Endodermal cell (in vitro differentiated cells): Measurements from ENCODE around the gene POR. TPM values are rescaled to one million over a fixed set of nuclear protein-coding genes. Genes with fewer than 3 reads are reported as not detected.
A peak's percentile ranks its signal among the peaks of the same experiment; 100 is the strongest.

ENCODE experiments used
- DNase-seq: peaks from one replicate; pipeline ENCODE4 v3.0.0-alpha.2; 2017
- H3K27ac ChIP-seq: 2 replicates; pipeline ENCODE4 v1.5.1; 2013; ENCODE audit warnings: mild to moderate bottlenecking, low read depth, low read length, moderate library complexity
- H3K27me3 ChIP-seq: 2 replicates; pipeline ENCODE4 v1.6.1; 2013; ENCODE audit warnings: mild to moderate bottlenecking, low read length, moderate library complexity; ENCODE audit not compliant: insufficient read depth, control insufficient read depth, poor library complexity, severe bottlenecking
- H3K36me3 ChIP-seq: 2 replicates; pipeline ENCODE4 v1.7.0; 2013; ENCODE audit warnings: mild to moderate bottlenecking, low read length, moderate library complexity; ENCODE audit not compliant: control insufficient read depth, insufficient read depth
- H3K4me1 ChIP-seq: one replicate; pipeline ENCODE4 v1.7.0; 2013; ENCODE audit warnings: low read length; ENCODE audit not compliant: control insufficient read depth, insufficient read depth
- H3K4me3 ChIP-seq: 2 replicates; pipeline ENCODE4 v1.5.1; 2013; ENCODE audit warnings: mild to moderate bottlenecking, low read length, moderate library complexity
- H3K9ac ChIP-seq: 2 replicates; pipeline ENCODE4 v1.6.1; 2013; ENCODE audit warnings: mild to moderate bottlenecking, low read length, moderate library complexity; ENCODE audit not compliant: poor library complexity, severe bottlenecking; ENCODE audit errors: extremely low read depth
- H3K9me3 ChIP-seq: 2 replicates; pipeline ENCODE4 v1.6.1; 2013; ENCODE audit warnings: mild to moderate bottlenecking, low read length, moderate library complexity; ENCODE audit not compliant: control insufficient read depth
- H3K27ac Mint-ChIP-seq: 2 replicates; pipeline ENCODE4 v1.8.0; 2020; ENCODE audit warnings: mixed read lengths
- H3K27me3 Mint-ChIP-seq: 2 replicates; pipeline ENCODE4 v1.8.0; 2021; ENCODE audit warnings: mild to moderate bottlenecking, mixed read lengths; ENCODE audit not compliant: insufficient read depth
- H3K36me3 Mint-ChIP-seq: 2 replicates; pipeline ENCODE4 v1.8.0; 2020; ENCODE audit warnings: low read depth, mixed read lengths
- H3K4me1 Mint-ChIP-seq: 2 replicates; pipeline ENCODE4 v1.8.0; 2020; ENCODE audit warnings: mixed read lengths
- H3K4me3 Mint-ChIP-seq: 2 replicates; pipeline ENCODE4 v1.8.0; 2020; ENCODE audit warnings: mild to moderate bottlenecking, moderate library complexity, mixed read lengths
- H3K9me3 Mint-ChIP-seq: 2 replicates; pipeline ENCODE4 v1.8.0; 2020; ENCODE audit warnings: mild to moderate bottlenecking, mixed read lengths
- WGBS, 2 experiments: methylation state at CpG; one replicate each; pipeline versions ENCODE4 v1.1.5 to v1.1.7; 2013; ENCODE audit warnings: missing lambda C conversion rate in 2 of 2, mixed read lengths in 1 of 2; ENCODE audit not compliant: insufficient coverage in 1 of 2, insufficient read length in 1 of 2; 5-methylcytosine and 5-hydroxymethylcytosine counted together
- total RNA-seq, 2 donors: library from RNA; stranded (reverse); fragmentation: NEBNext Ultra II Directional in 1 of 2; extraction: Animal tissue kit (Norgen Biotek cat#: 25700) in 1 of 2; gene quantifications; 2 replicates in 1 of 2; 3 replicates in 1 of 2; pipeline ENCODE4 v1.2.1, GENCODE V29; 2021
- TF ChIP-seq, protein P1 (sequence below): fragments of 200-600 bp; sonication (generic); conservative IDR thresholded peaks from 2 replicates; pipeline ENCODE4 v1.5.0; 2021; ENCODE audit warnings: antibody characterized with exemption, mild to moderate bottlenecking

Gene POR
- total RNA-seq, 2 donors from 2014 or later, result 85.2 to 92.9 TPM

GRCh38 chr7:75958802-75959543, 44.0 kb downstream of the POR start:
- Histone ChIP-seq H3K4me1 (no peaks in the 10 kb centered on the region), H3K9me3 (no peaks in the 10 kb centered on the region), H3K27me3 (no peaks in the 10 kb centered on the region), H3K4me3 (no peak overlapping the region), H3K9ac (no peak overlapping the region), H3K36me3 (peaks cover 59% of the 10 kb centered on the region), H3K27ac (no peak overlapping the region)
- Mint-ChIP-seq H3K4me1 (peaks cover 12% of the 10 kb centered on the region), H3K9me3 (no peaks in the 10 kb centered on the region), H3K27ac (no peak overlapping the region), H3K4me3 (no peak overlapping the region), H3K36me3 (peaks cover 59% of the 10 kb centered on the region), H3K27me3 (no peaks in the 10 kb centered on the region)
- DNase-seq, result no peak
- TF ChIP-seq, protein P1, sequence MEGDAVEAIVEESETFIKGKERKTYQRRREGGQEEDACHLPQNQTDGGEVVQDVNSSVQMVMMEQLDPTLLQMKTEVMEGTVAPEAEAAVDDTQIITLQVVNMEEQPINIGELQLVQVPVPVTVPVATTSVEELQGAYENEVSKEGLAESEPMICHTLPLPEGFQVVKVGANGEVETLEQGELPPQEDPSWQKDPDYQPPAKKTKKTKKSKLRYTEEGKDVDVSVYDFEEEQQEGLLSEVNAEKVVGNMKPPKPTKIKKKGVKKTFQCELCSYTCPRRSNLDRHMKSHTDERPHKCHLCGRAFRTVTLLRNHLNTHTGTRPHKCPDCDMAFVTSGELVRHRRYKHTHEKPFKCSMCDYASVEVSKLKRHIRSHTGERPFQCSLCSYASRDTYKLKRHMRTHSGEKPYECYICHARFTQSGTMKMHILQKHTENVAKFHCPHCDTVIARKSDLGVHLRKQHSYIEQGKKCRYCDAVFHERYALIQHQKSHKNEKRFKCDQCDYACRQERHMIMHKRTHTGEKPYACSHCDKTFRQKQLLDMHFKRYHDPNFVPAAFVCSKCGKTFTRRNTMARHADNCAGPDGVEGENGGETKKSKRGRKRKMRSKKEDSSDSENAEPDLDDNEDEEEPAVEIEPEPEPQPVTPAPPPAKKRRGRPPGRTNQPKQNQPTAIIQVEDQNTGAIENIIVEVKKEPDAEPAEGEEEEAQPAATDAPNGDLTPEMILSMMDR, result no peak
- 77 to 96% methylated on average over 4 to 8 of the region's 9 CpGs for WGBS, 2 experiments

DNA sequence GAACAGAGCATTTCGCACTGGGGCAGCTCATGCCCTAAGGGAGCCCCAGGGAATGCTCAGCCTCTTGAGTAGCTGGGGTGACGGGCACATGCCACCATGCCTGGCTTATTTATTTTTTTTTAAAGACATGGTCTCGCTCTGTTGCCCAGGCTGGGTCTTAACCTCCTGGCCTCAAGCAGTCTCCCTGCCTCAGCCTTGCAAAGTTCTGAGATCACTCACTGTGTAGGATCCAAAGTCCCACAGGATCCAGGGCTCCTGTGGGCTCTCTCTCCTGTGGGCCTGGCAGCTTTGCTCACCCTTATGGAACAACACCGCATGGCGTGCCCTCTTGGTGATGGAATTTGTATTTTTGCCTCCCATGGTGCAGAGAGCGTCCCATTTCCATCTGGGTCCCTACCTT, 45.4 kb downstream of the POR start:
- 97 to 100% methylated on average over 5 to 6 of the region's 6 CpGs for WGBS, 2 experiments
- TF ChIP-seq, protein P1, result no peak
- Histone ChIP-seq H3K27me3 (no peaks in the 10 kb centered on the region), H3K27ac (no peak overlapping the region), H3K4me1 (no peaks in the 10 kb centered on the region), H3K9ac (no peak overlapping the region), H3K4me3 (no peak overlapping the region), H3K36me3 (peaks cover 54% of the 10 kb centered on the region), H3K9me3 (no peaks in the 10 kb centered on the region)
- Mint-ChIP-seq H3K4me3 (no peak overlapping the region), H3K36me3 (peaks cover 52% of the 10 kb centered on the region), H3K9me3 (no peaks in the 10 kb centered on the region), H3K4me1 (peaks cover 12% of the 10 kb centered on the region), H3K27me3 (no peaks in the 10 kb centered on the region), H3K27ac (no peak overlapping the region)
- no peak for DNase-seq

GRCh38 chr7:75961218-75961617, 46.3 kb downstream of the POR start:
- no peaks in the 10 kb centered on the region for H3K9me3 Mint-ChIP-seq
- DNase-seq, result no peak
- H3K27me3 Mint-ChIP-seq, result no peaks in the 10 kb centered on the region
- no peak overlapping the region for H3K27ac ChIP-seq
- H3K27me3 ChIP-seq, result no peaks in the 10 kb centered on the region
- no peaks in the 10 kb centered on the region for H3K9me3 ChIP-seq
- H3K36me3 ChIP-seq, result peaks cover 46% of the 10 kb centered on the region
- TF ChIP-seq, protein P1, result peak; percentile 66
- peaks cover 45% of the 10 kb centered on the region for H3K36me3 Mint-ChIP-seq
- H3K4me3 ChIP-seq, result no peak overlapping the region
- 92 to 94% methylated on average over 7 of the region's 7 CpGs for WGBS, 2 experiments
- H3K4me1 ChIP-seq, result no peaks in the 10 kb centered on the region
- no peak overlapping the region for H3K9ac ChIP-seq
- H3K4me3 Mint-ChIP-seq, result no peak overlapping the region
- H3K4me1 Mint-ChIP-seq, result peaks cover 11% of the 10 kb centered on the region
- no peak overlapping the region for H3K27ac Mint-ChIP-seq
